Lower leg skin (tissue), 3 donors: ENCODE data around the gene DSCAML1.

Experiments used
- POLR2A ChIP-seq, 2 donors: fragments of 450-650 bp; IDR thresholded peaks; one replicate each; pipeline ENCODE4 v1.6.1; 2016 to 2017; ENCODE audit warnings: antibody characterized with exemption in 2 of 2, mild to moderate bottlenecking in 1 of 2, moderate library complexity in 1 of 2
- TF ChIP-seq, protein P1 (sequence below), 3 donors: fragments of 450-650 bp; IDR thresholded peaks; one replicate each; pipeline ENCODE4 v1.5.1; 2016; ENCODE audit warnings: antibody characterized with exemption in 3 of 3, mild to moderate bottlenecking in 3 of 3, moderate library complexity in 2 of 3

DNA sequence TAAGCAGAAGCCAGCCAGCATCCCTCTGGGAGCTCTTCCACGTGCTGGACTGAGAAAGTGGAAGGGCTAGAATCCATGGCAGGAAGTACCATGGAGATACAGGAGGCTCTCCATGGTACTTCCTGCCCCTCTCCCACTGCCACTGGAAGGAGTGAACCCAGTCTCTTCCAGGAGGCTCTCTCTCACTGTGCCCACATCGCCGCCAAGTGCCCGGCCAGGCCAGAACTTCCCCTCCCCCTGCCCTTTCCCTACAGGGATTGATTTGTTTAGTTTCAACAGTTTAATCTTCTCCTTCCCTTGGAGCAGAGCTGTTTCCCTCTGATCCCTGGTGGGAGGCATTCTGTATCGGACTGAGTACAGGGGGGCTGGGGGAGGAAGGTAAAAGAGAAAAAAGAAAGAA is 133.6 kb downstream of the DSCAML1 start:
- TF ChIP-seq, protein P1, sequence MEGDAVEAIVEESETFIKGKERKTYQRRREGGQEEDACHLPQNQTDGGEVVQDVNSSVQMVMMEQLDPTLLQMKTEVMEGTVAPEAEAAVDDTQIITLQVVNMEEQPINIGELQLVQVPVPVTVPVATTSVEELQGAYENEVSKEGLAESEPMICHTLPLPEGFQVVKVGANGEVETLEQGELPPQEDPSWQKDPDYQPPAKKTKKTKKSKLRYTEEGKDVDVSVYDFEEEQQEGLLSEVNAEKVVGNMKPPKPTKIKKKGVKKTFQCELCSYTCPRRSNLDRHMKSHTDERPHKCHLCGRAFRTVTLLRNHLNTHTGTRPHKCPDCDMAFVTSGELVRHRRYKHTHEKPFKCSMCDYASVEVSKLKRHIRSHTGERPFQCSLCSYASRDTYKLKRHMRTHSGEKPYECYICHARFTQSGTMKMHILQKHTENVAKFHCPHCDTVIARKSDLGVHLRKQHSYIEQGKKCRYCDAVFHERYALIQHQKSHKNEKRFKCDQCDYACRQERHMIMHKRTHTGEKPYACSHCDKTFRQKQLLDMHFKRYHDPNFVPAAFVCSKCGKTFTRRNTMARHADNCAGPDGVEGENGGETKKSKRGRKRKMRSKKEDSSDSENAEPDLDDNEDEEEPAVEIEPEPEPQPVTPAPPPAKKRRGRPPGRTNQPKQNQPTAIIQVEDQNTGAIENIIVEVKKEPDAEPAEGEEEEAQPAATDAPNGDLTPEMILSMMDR (IDR thresholded peaks at IDR 0.05) = no peak
- TF ChIP-seq POLR2A (IDR thresholded peaks at IDR 0.05) = no peak
